Activated naive CD4-positive, alpha-beta T cell treated with anti-CD3 and anti-CD28 coated beads, Interleukin-2, amount 50 U/mL, for 72 hours (primary cell): ENCODE measurements around the gene ASIP. TPM values are rescaled to one million over a fixed set of nuclear protein-coding genes. Genes with fewer than 3 reads are reported as not detected.
A peak's percentile ranks its signal among the peaks of the same experiment; 100 is the strongest.
"Not testable (repeated sequence)": the region's sequence is repeated elsewhere in the genome, so short reads cannot be mapped to it uniquely, and the experiment has no call there.

Experiments used
- ATAC-seq, 2 donors: fragments of 150-1000 bp; cut with Tn5 transposase; 2 replicates each; pipeline ENCODE4 v1.10.0; 2021; ENCODE audit warnings: mild to moderate bottlenecking in 2 of 2, moderate library complexity in 2 of 2
- DNase-seq, 2 donors: peaks; one replicate each; pipeline ENCODE4 v3.0.0; 2021 to 2022; ENCODE audit warnings: low spot score in 2 of 2
- H3K27ac Mint-ChIP-seq, 2 donors: one replicate each; pipeline ENCODE4 v1.8.0; 2022; ENCODE audit warnings: mild to moderate bottlenecking in 2 of 2, mixed read lengths in 2 of 2
- H3K36me3 Mint-ChIP-seq, 2 donors: one replicate each; pipeline ENCODE4 v1.8.0; 2022; ENCODE audit warnings: mixed read lengths in 2 of 2
- H3K9me3 Mint-ChIP-seq, 2 donors: one replicate each; pipeline ENCODE4 v1.8.0; 2022; ENCODE audit warnings: mixed read lengths in 2 of 2
- total RNA-seq, 2 donors: library from RNA; stranded (reverse); gene quantifications; one replicate each; pipeline ENCODE4 v1.2.3, GENCODE V29; 2022

The ASIP gene
- total RNA-seq, 2 donors from 2014 or later = not detected

DNA sequence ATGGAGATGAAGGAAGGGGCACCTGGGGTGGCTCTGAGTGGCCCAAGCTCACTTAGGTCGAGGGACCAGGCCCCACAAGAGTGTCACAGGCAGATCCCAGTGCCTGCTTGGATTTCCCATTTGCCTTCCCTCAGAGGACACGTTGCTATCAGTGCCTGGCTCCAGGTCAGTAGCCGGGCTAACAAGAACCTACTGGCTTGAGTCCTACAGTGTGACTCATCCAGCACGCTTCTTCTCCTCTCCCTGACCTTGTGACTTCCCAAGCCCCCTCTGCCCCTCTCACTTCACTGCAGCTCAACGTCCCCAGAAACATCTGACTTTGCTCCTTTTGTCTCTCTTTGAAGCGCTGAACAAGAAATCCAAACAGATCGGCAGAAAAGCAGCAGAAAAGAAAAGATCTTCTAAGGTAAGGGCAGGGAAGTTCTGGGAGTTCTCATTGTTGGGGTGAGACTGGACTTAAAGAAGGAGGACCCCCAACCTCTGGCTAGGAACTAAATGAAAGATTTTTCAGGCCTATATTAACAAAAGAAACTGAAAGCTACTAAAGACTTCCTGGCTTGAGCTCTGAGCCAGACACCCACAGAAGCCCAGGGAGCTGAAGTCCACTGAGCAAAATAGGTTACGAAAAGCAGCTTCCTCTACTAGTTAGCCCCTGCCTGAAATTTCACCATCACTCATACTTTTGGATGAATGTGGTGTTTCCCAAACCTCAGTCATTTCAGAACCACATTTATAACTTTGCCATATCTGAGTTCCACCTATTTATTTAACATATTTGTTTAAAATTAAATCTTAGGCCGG lies 21.5 kb downstream of the ASIP start:
- no peaks in the 10 kb centered on the region for H3K36me3 Mint-ChIP-seq
- DNase-seq (no peak), ATAC-seq (no peak)
- no peak overlapping the region for H3K27ac Mint-ChIP-seq
- no peaks in the 10 kb centered on the region for H3K9me3 Mint-ChIP-seq

DNA sequence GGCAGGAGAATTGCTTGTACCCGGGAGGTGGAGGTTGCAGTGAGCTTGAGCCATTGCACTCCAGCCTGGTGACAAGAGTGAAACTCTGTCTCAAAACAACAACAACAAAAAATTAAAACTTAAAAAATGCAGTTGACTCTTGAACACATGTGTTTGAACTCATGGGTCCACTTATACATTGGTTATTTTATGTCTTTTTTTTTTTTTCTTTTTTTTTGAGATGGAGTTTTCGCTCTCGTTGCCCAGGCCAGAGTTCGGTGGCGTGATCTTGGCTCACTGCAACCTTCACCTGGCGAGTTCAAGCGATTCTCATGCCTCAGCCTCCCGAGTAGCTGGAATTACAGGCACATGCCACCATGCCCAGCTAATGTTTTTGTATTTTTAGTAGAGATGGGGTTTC lies 22.2 kb downstream of the ASIP start:
- ATAC-seq, H3K27ac Mint-ChIP-seq, H3K36me3 Mint-ChIP-seq, H3K9me3 Mint-ChIP-seq, DNase-seq: not testable (repeated sequence)

DNA sequence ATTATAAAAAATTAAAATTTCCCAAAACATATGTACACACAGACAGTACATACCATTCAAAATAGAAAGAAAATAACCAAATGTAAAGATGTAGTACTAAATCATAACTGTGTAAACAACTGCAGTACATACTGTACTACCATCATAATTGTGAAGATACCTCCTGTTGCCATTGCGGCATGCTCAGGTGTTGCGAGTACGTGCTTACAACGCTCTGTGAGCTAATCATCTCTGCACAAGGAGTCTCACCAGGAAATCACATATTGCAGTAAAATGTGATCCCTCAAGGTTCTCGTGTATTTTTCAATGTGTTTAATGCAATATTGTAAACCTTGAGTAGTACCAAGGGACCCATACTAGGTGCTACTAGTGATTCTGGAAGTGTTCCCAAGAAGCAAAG lies 22.9 kb downstream of the ASIP start:
- Mint-ChIP-seq H3K36me3 (no peaks in the 10 kb centered on the region), H3K27ac (no peak overlapping the region), H3K9me3 (no peaks in the 10 kb centered on the region)
- no peak for ATAC-seq
- DNase-seq = no peak

- DNase-seq (no peak), ATAC-seq (no peak)
- H3K36me3 Mint-ChIP-seq = peaks cover under 1 to 10% of the 10 kb centered on the region in 2 donors
- H3K9me3 Mint-ChIP-seq = no peaks in the 10 kb centered on the region
- no peak overlapping the region for H3K27ac Mint-ChIP-seq
Measured at GRCh38 chr20:34268145-34268544, 26.9 kb downstream of the ASIP start.

GRCh38 chr20:34268851-34269636 lies 27.8 kb downstream of the ASIP start:
- H3K27ac Mint-ChIP-seq = no peak overlapping the region
- DNase-seq (no peak), ATAC-seq (peak in 1 of 2 donors; percentile 30)
- peaks cover 9 to 14% of the 10 kb centered on the region in 2 donors for H3K36me3 Mint-ChIP-seq
- no peaks in the 10 kb centered on the region for H3K9me3 Mint-ChIP-seq

DNA sequence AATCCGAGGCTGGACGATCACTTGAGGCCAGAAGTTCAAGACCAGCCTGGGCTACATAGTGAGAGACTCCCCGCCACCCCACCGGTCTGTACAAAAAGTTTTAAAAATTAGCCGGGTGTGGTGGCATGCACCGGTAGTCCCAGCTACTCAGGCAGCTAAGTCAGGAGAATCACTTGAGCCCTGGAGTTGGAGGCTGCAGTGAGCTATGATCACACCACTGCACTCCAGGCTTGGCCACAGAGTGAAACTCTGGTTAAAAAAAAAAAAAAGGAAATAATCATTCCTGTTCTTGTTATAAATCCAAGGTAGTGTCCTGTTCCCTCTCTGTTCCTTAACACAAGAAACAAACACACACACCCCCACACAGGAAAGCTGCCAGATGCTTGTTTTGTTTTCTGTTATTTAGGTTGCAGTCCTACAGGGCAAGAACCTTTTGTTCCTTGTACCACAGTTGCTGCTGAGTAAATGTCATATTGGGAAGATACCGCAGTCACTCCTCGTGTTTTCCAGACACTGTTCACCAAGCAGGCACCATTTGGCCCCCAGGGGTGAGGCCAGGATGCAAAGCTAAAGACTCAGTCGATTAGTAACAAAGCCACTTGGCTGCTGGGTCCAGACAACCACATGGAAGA lies 28.9 kb downstream of the ASIP start:
- Mint-ChIP-seq H3K27ac (no peak overlapping the region), H3K9me3 (no peaks in the 10 kb centered on the region), H3K36me3 (peaks cover 13 to 15% of the 10 kb centered on the region in 2 donors)
- DNase-seq (no peak), ATAC-seq (no peak)

- no peak overlapping the region for H3K27ac Mint-ChIP-seq
- DNase-seq (no peak), ATAC-seq (no peak)
- no peaks in the 10 kb centered on the region for H3K9me3 Mint-ChIP-seq
- peaks cover 13 to 20% of the 10 kb centered on the region in 2 donors for H3K36me3 Mint-ChIP-seq
Measured at GRCh38 chr20:34271956-34272355, 30.7 kb downstream of the ASIP start.

- H3K27ac Mint-ChIP-seq = no peak overlapping the region
- H3K36me3 Mint-ChIP-seq = peaks cover 23 to 34% of the 10 kb centered on the region in 2 donors
- ATAC-seq = no peak
Measured at GRCh38 chr20:34274694-34275093, 33.5 kb downstream of the ASIP start.

GRCh38 chr20:34281177-34281576 lies 40.0 kb downstream of the ASIP start:
- no peak for ATAC-seq
- Mint-ChIP-seq H3K27ac (no peak overlapping the region), H3K36me3 (peaks cover 22 to 24% of the 10 kb centered on the region in 2 donors), H3K9me3 (no peaks in the 10 kb centered on the region)
- DNase-seq = no peak

More at GRCh38 chr20:34274694-34275093, 33.5 kb downstream of the ASIP start:
- no peak for DNase-seq
- H3K9me3 Mint-ChIP-seq = no peaks in the 10 kb centered on the region

- Mint-ChIP-seq H3K36me3 (peaks cover 20 to 24% of the 10 kb centered on the region in 2 donors), H3K27ac (no peak overlapping the region), H3K9me3 (no peaks in the 10 kb centered on the region)
- DNase-seq (no peak), ATAC-seq (no peak)
Measured at GRCh38 chr20:34282041-34282440, 40.8 kb downstream of the ASIP start.

DNA sequence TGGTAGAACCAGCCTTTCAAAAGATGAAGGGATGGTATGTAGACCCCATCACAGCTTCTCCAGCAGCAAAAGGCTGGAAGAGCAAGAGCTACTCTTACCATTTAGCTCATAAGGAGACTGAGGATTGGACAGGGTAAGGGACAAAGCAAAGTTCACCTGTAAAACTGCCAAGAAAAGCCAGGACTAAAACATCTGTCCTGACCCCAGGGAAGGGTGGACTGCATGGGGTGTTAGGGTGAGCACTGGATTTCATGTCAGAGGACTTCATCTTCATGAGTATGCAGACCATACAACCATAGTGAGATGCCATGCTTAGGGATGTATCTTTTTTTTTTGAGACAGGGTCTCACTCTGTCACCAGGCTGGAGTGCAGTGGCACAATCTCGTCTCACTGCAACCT lies 42.6 kb downstream of the ASIP start:
- no peak for DNase-seq

DNA sequence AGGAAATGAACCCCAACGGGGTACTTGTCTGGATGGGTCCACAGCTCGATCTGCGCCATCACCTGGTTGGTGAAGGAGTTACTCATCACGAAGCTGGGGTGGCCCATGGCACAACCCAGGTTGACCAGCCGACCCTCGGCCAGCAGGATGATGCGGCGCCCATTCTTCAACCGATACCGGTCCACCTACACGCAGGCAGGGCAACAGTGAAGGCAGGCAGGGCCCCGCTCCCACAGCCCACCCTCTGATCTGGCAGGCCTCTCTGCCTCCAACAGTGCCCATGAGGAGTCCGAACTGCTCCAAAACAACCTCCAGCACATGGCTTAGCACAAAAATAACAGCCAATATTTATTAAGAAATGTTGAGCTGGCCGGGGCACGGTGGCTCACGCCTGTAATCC lies 44.2 kb downstream of the ASIP start:
- no peak for DNase-seq
- peaks cover 11 to 17% of the 10 kb centered on the region in 2 donors for H3K36me3 Mint-ChIP-seq
- H3K9me3 Mint-ChIP-seq = no peaks in the 10 kb centered on the region

More for the DNA sequence above, 42.6 kb downstream of the ASIP start:
- Mint-ChIP-seq H3K9me3 (no peaks in the 10 kb centered on the region), H3K36me3 (peaks cover 8 to 14% of the 10 kb centered on the region in 2 donors), H3K27ac (no peak overlapping the region)
- no peak for ATAC-seq

DNA sequence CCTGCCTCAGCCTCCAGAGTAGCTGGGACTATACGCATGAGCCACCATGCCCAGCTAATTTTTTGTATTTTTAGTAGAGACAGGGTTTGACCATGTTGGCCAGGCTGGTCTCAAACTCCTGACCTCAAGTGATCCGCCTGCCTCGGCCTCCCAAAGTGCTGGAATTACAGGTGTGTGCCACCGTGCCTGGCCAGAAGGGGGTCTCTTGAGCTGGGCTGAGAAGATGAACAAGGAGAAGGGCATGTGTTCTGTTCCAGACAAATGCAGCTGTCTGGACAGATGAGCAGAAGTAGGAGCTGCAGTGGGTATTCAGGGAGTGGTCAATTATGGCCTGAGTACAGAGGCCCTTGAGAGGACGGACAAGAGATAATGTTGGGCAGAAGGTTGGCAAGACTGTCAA lies 46.3 kb downstream of the ASIP start:
- peak overlapping the region in 1 of 2 donors; percentile 58 for H3K27ac Mint-ChIP-seq
- H3K36me3 Mint-ChIP-seq = peaks cover 22 to 32% of the 10 kb centered on the region in 2 donors
- not testable (repeated sequence) for ATAC-seq, H3K9me3 Mint-ChIP-seq, DNase-seq

More for the DNA sequence above, 44.2 kb downstream of the ASIP start:
- no peak overlapping the region for H3K27ac Mint-ChIP-seq
- ATAC-seq = no peak

- H3K9me3 Mint-ChIP-seq = no peaks in the 10 kb centered on the region
- H3K27ac Mint-ChIP-seq = peak overlapping the region in 1 of 2 donors; percentile 52
- no peak for DNase-seq
- peaks cover 29 to 37% of the 10 kb centered on the region in 2 donors for H3K36me3 Mint-ChIP-seq
- no peak for ATAC-seq
Measured at GRCh38 chr20:34290471-34290870, 49.2 kb downstream of the ASIP start.

GRCh38 chr20:34292496-34292895 lies 51.3 kb downstream of the ASIP start:
- Mint-ChIP-seq H3K27ac (no peak overlapping the region), H3K36me3 (peaks cover 29 to 37% of the 10 kb centered on the region in 2 donors), H3K9me3 (no peaks in the 10 kb centered on the region)
- ATAC-seq (no peak), DNase-seq (no peak)

- H3K27ac Mint-ChIP-seq = no peak overlapping the region
- no peak for DNase-seq
- H3K36me3 Mint-ChIP-seq = peaks cover 29 to 37% of the 10 kb centered on the region in 2 donors
Measured at GRCh38 chr20:34293119-34293518, 51.9 kb downstream of the ASIP start.

DNA sequence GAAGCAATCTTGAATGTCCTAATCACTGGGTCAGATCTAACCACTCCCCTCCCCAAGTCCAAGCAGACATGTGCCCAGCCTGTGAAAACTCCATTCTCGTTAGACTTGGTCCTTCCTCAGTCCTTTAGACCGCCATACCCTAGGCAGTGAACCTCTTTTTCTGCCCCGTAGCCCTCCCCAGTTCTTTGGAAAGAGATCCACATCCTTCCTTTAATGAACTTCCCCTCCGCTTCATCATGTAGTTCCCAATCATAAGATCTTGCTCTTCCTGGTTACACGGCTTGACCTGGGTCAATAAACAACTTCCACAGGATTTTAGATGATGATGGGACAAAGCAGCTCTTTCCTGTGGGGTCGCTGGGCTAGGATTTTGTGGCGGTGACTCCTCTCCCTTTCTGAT lies 52.4 kb downstream of the ASIP start:
- ATAC-seq (no peak), DNase-seq (no peak)
- Mint-ChIP-seq H3K9me3 (no peaks in the 10 kb centered on the region), H3K27ac (no peak overlapping the region), H3K36me3 (peaks cover 29 to 37% of the 10 kb centered on the region in 2 donors)

More at GRCh38 chr20:34293119-34293518, 51.9 kb downstream of the ASIP start:
- no peak for ATAC-seq
- H3K9me3 Mint-ChIP-seq = no peaks in the 10 kb centered on the region
